Glomerular visceral epithelial cell (primary cell): Measurements from ENCODE around the gene GPATCH2L.

Experiments used
- DNase-seq: peaks from one replicate; pipeline ENCODE4 v3.0.0-alpha.2; 2016; ENCODE audit errors: extremely low spot score

GPATCH2L gene

DNA sequence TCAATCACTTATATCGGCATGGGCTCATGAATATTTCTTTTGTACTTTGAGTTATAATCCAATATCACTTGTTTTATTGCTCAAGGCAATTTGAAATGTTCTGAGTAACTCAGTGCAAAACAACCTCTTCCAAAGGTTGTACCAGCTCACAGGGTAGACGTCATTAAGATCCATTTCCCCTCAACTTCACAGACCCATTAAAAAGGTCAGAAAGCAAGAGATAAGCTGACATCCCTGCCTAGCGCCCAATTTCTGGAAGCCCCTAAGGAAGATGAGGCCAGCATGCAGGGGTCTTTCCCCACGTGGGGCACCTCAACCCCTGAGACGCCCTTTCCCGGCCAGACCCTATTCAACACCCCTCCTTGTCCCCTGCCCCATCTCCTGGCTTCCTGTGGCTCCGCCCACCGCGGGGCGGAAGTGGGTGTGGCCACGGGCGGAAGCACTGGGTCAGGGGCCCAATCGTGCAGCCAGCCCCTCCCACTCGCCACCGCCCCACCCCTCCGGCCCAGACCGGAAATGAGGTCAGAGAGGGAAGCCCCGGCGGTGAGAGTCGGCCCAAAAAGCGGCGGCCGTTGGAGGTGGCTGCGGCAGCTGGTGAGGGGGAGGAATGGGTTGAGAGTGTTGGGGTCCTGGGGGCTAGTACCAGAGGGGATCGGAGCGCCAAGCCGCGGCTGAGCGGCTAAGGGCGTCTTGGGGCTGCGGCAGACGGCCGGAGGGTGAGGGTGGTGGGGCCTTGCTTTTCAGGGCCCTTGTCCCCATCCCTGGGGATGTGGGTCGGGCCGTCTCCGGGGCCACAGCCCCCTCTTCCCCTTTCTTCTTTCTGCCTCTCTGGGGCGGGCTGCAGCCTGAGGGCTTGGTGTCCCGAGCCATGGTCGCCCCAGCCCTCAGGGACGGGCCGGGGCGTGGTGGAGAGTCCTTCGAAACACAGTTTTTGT lies at the start of gene GPATCH2L:
TSS of gene GPATCH2L (plus strand) at position 525 of the 935 bp plus-strand sequence. CDS start 2,442 bp downstream, outside the sequence.
- DNase-seq = peak; percentile 91

DNA sequence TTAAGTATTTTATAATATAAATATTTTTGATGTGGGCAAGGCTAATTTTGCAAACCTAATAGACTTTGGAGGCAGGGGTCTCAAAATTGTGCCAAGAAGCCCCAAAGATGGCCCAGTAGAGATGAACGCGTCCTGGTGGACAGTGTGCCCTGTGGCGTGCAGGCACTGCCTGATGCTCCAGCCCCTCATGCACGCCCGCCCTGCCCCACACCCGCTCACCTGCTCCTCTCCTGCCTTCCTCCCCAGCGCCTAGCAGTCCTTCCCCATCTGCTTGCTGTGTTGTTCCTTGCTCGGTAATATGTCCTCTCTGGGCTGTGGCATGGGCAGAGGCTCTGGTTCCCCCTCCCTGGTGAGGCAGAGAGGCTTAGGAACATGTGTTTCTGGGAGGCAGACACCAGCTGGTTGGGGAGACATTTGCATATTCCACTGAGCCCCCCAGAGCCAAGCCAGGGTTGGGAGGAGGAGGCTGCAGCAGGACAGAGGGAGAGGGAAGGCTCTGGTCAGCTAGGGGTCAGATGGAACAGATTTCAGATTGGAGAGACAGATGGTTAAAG lies 46.8 kb upstream of the GPATCH2L start:
- DNase-seq = no peak

DNA sequence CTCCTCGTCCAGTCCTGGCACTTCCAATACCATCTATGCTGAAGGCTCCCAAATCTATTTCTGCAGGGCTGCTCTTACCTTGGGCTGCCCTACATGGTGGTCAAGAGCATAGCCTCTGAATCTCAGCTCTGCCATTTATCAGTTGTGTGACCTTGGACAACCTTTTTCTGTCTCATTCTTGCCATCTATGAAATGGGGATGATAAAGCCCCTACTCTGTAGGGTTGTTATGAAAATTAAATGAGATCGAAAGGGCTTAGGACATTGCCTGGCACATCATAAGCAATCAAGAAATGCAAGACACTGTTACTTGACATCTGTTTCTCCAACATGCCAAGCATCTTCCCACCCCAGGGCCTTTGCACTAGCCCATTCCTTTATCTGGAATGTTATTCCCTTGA lies 45.5 kb upstream of the GPATCH2L start:
- DNase-seq = no peak

DNA sequence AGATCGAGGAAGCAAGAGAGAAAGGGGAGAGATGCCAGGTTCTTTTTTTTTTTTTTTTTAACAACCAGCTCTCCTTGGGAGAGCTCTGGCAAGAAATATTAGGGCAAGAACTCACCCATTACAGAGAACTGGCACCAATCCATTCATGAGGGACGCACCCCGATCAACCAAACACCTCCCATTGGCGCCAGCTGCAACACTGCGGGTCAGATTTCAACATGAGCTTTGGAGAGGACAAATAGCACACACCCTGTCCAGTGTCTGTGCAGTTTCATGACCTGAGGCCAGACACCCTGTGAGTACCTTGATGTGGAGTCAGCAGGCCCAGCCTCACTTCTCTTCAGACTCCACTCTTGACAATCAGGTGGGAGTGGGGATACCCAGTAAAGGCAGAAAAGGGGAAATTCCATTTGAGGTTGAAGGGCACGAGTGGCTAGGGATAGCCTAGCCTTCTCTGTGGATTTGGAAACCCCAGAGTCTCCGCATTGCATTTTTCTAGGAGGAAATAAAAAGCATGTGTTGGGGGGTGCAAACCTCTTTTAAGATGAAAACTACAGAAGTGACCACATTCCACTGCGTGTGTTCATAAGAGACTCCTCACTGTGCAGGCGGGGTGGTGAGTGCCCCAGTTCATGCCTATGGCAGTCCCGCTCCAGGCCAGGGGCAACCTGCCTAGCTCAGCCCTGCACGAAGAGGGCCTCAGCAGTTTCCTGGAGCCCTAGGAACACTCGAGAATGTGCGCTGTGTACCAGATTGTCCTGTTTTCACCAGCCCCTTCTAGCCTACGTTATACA lies 42.4 kb upstream of the GPATCH2L start:
- no peak for DNase-seq

DNA sequence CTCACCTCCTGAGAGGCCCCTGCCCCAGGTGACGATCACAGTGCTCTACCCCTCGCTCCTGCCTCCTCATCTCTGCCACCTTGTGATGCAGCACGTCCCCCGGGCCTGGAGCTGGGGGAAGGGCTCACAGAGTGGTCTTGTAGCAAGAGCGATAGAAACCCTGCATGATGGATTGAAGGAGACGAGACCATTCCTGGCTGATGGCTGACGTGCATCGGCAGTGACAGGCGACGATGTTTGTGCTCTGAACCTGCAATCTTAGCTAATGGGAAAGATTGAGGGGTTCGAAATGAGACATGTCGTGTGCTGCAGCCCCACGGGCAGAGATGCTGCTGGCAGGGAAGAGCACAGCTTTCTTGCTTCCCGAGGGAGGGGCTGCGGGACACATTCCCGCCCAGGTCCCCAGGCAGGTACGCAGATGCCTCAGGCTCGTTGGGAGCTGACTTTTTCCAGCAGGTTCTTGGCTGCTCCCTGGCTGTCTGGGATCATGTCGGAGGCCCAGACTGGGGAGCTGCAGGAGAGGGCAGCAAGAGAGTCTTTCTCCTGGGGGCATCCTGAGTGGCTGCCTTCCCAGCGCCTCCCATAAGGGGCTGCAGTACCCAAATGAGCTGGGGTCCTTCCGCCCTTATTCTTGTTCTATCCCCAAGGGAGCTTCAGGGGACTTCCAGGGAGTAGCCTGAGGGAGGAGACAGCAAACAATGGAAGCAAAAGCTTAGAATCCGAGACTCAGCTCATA lies 38.7 kb upstream of the GPATCH2L start:
- DNase-seq = no peak

DNA sequence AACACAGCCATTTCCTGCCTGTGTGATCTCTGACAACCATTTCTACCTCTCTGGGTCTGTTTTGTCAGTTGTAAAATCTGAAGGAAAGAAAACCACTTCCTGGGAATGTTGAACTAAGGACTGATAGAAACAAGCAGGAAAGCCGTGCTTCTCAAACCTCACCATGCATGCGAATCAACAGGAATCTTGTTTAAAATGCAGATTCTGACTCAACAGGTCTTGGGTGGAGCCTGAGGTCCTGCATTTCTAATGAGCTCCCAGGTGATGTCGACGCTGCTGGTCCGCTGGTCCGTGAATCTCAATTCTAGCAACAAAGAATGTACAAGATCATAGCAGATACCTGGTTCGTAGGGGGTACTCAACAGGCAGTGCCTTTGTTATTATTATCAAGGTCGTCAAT lies 38.0 kb upstream of the GPATCH2L start:
- DNase-seq = no peak

DNA sequence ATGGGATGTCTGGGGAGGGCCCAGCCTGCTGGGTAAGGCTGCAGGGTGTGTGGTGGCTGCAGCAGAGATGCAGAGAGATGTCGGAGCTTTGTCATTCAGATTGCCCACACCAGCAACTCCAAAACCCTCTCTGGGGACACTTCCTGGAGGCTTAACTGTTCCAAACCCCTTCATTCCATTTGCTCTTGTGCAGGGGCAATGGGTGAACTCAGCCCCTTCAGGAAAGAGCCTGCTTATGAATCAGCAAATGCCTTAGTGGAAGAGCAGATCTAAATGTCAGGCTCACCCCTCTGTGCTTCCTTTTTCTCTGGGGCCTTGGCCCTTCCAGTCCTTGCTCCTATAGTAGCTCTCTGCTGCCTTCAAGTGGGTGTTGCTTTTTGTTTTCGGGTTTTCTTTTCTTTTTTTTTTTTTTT lies 36.7 kb upstream of the GPATCH2L start:
- no peak for DNase-seq

DNA sequence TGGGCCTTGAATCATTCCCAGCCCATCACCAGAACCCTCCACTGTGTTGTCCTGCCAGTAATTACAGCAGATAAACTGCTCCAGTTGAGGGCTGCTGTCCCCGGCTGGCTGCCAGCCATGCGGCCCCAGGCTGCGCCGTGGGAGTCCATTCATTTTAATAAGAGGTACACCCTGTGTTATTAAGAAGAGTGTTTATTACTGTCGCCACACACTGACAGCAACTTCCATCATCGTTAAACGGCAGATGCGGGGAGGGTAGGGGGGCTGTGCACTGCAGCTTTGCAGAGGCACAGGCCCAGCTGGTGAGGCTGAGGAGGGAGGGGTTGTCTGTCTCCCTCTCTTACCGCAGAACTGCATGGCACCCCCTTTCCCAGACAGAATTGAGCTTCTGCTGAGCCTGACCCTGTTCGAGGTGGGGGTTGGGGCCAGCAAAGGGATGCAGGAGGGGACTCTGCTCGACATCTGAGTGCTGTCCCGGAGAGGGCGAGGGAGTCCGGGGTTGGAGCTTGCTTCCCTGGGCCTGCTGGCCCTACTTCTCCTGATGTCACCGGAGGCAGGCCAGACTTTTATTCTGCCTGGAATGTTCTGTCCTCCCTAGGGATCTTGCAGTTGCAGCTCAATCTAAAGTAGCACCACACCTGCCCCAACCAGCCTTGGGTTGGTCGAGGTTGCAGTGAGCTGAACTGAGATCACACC lies 33.8 kb upstream of the GPATCH2L start:
- no peak for DNase-seq

DNA sequence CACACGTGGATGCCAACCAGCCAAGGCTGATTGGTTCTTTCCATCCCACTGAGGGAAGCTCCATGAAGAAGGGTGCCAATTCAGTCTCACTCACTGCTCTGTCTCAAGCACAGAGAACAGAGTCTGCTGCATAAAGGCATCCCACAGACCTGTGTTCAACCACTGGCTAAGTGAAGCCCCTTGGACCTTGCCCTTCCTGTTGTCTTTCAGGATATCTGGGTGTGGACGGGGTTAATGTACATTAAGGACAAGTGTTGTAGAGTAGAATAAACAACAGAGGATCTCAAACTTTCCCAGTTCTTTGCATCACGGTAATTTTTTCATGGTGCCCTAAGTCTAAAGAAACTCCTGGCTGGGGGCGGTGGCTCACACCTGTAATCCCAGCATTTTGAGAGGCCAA lies 33.1 kb upstream of the GPATCH2L start:
- no peak for DNase-seq

DNA sequence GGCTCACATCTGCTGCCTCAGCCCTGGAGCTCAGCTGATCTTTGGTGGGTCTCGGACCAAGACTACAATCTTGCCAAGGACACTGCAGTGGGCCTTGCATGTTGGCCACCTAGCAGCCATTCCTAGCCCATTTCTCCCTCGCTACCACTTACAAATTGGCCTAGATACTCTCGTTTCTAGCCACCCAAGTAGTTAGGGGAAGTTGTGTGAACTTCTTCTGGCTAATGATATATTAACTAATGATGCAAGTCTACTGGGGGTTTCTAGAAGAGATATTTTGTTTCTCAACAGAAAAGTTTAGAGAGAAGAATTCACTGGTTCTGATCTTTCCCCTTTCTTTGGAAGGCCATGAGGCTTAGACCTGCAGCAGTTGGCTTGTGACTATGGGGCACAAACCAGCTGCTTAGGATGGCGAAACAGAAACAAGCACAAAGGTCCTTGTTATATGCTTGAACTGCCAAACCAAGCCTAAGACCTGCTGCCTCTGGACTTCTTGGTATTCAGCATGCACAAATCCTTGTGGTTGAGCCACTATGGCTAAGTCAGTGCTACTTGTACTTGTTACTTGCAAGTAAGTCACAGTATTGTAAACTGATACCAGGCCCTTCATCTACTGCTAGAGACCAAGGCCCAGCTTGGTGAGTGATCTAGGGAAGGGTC lies 30.5 kb upstream of the GPATCH2L start:
- no peak for DNase-seq

DNA sequence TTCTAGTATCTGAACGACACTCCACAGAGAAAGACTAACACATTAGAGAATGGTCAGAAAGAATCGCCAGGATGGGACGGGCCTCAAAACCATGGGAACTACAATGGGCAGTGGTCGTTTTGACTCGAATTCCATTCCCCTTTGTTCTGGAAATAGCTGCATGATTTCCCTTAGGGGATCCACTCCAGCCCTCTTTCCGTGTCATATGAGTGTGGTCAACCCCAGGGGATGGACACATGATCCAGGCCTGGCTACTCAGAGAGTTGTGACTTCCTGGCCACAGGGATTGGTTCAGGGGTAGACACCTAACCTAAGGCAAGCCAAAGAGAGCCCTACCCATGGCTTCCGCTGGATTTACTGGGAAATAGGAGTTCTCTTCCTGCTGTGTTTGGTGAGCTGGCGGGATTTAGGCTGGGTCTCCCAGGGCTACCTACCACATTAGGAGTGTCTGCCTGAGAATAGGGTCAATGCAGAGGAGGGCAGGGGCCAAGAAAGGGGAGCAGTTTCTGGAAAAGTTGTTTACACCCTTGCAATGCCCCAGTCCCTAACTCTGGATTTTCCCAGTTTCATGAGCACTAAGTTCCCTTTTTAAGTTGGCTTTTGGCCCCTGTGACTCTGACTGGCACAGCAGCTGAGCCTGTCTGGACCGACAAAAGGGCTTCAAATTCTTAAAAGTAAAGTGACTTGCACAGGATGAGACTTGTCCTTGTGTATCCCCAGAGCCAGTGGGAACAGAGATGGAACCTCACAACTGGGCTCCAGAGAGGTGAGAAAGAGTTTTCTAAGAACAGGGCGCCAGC lies 28.1 kb upstream of the GPATCH2L start:
- no peak for DNase-seq

DNA sequence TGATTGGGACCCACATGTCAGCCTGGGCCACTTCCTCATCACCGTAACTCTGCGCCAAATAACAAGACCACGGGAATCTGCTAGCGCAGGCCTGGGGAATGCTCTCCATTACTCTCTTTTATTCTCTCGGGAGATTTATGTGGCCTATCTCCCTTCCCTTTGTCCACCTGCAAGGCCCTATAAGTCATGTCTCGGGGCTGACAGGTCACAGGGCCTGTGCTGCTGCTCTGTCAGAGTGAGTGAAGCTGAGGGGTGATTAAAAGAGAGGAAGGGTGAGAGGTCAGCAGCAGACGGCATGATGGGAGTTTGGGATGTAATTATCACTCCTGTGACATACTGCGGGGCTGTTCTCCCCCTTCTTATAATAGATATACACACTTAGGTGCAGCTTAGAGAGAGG lies 26.2 kb upstream of the GPATCH2L start:
- no peak for DNase-seq

DNA sequence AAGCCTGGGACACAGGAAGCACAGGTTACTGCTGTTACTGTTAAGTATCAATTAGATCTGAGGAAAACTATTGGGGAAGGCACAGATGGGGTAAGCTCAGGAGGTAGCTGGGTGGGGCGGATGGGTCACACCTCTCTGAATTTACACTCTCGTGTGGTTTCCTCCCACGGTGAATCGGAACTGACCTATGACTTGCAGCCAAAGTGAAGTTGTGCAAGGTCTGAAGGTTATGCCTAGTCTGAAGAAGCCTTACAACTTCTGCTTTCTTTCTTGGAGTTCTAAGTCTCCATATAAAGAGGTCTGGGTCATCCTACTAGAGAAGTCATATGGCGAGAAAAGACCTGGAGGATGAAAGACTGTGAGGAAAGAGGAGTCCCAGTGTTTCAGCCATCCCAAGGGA lies 25.6 kb upstream of the GPATCH2L start:
- no peak for DNase-seq

DNA sequence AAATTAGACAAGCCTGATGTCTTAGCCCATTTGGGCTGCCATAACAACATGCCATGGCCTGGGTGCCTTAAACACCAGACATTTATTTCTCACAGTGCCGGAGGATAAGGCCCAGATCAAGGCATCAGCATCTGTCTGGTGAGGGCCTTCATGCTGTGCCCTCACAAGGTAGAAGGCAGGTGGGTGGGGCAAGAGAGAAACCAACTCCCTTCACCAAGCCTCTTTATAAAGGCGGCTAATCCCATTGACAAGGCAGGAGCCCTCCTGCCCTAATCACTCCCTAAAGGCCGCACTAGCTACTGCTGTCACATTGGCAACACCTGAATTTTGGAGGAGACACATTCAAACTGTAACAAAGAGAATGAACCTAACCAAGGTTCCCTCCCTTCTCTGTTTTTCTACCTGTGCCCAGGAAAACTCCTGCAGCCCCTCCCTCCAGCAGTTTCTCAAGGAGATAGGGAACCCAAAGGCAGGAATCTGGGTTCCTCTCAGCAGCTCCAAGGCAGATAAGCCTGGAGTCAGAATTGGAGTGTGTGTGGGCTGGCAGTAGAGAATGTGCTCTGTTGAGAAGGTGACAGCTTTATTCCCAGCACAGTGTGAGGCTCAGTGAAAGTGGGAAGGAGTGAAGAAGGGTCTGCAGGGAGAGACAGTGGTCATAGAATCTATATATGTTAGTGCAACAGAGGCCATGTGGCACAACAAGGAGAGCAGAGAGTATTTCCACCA lies 21.7 kb upstream of the GPATCH2L start:
- no peak for DNase-seq

DNA sequence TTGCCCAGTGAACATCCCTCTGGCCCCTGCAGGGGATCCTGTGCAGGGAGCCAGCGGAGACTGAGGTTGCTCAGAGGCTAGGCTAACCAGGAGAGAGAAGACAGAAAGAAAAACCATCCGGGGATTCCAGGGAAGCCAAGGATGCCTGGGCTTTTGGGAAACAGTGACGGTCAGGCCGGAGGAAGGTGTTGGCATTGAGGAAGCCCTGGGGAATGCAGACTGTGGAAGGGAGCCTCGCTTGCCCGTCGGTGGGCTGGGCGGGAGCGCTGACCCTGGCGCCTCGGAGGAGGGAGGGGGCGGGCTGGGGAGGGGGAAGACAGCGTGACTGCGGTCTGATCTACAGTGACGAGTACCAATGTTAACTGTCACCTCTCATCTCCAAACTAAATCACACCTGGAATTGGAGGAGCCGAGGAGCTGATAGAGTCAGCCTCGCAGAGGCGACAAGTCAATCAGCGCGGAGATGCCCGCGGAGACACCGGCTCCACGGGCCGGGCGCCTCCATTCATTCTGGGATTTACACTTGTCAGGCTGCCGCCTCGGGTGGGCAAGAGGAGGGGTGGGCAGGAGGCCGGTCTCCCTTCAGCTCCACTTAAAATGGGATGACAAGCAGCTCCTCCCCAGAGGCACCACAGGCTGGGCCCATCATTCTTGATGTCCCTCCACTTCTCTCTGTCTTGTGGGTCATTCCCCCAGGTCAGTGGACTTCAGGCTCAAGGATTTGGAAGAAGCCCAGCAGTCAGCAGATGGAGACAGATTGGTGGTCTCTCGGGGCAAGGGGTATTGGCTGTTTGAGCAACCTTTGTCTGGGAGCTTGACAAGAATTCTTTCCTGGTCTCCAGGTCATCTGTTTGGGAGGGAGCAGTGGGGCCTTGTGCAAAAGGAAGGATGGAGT lies 20.4 kb upstream of the GPATCH2L start:
- no peak for DNase-seq

DNA sequence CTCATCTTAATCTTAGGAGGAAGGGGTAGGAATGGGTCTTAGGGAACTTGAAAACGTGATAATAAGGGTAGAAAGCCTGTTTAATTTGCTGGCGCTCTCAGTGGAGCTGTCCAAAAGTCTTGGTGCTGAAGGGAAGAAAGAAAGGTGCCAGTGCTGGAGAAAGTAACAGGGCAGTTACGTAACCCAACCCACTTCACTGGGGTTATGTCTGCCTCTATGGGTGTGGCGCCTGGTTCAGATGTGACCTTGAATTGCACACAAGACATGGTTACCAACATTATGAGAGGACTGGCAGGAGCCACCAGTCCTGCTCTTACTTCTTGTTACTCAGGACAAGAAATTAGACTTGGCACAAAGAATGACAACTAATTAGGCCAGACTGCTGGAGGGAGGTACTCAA lies 18.6 kb upstream of the GPATCH2L start:
- peak; percentile 6 for DNase-seq

DNA sequence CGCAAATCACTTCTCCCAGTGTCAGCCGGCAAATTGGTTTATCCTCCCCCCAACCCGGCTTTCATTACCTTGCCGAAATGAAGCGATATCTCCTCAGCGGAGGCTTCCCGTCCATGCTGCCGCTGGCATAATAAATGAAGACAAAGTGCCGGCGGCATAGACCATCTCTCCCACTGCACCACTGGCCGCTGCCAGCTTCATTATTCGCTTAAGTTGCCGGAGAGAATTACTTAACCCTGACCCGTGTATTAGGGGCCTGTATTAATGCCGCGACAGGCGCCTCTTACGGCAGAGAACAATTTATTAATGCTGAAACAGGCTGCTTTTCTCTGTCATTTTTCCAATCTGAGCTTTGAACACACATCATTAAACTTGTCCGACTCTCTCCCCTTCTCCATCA lies 17.5 kb upstream of the GPATCH2L start:
- DNase-seq = no peak

DNA sequence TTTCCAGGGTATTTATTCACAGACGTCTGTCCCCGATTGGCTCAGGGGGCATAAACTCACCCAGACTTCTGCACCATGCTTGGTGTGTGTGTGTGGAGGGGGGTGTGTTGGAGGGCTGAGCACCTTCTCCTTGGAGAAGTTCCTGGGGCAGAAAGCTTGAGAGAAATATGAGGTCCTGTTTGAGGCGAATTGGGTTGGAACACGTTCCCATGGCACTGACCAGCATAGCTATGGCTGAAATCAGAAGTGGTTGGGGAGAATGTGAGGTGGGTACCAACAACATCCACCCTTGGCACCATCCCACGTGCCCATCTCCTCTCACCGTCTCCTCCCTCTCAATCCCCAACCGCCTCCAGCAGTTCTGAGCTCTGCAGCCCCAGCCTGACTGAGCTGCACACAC lies 16.0 kb upstream of the GPATCH2L start:
- DNase-seq = no peak
